ENCODE results near the gene PLXNA2.

Gene PLXNA2

DNA sequence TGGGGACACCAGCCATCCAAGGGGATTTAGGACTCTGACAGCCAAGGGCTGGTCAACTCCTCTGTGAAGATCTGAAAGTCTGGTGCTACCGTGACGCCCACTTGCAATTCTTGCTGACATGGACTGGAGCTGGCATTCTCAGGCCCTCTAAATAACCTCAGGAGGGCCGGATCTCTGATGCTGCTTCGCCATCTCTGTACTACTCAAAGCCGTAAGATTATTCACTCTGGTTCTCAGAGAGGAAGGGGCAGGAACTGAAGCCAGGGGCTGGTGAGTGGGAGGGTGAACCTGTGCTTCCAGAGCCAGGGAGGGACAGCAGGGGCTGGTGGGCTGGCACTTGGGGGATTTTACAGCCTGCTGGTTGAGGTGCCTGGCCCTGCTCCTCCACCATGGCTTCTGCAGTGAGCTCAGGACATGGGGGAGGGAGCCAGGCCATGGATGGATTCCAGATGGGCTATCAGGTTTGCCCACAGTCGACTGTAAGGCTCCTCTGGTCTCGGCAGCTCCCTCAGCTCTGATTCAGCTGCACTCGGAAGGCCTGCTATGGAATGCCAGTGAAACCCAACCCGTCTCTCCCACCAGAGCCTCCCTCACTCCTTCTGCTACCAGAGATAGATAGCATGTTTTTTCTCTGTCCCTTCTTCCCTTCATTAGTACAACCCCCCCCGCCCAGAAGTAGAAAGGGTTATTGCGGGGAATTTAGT is 84.5 kb downstream of the PLXNA2 start:
- no peak for DNase-seq (ENCODE audit: low spot score)

DNA sequence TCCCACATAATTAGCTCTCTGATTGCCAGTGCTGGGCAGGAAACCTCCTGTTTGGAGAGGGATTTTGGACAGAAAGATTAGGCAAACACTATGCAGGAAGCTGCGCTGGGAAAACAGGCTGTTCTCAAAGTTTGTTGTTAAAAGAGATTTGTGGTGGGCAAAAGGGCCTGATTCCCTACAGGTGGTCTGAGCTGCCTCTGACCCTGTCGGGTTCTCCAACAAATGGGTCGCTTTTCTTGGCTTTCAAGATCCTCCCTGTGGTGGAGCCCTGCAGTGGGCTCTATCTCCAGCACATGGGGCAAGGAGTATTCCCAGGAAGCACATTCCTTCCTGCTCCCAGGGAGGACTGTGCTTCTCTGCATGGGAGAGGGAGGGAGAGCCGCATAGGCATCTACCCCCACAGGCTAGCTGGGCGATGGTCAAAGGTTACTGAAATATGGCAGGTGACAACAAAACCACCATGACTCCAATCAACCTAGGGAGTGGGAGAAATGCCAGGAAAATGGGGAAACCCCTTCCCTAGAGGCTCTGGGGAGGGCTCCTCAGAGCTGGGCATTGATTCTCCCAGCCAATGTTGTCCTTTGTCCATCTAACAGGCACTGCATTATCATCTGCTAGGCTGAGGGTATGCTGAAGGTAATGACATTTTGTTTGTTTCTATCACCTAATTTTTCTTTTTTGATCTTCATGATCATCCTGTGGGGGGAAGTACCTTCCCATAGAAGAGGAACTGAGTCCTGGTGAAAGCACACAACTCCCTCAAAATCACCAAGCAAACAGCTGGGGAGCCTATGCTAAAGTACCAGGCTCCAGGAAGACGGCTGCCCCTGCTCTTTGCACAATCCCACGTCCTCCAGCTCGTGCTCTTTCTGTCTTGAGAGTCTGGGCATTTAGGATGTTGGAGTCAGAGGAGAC is 85.3 kb downstream of the PLXNA2 start:
- DNase-seq (ENCODE audit: low spot score), result no peak

DNA sequence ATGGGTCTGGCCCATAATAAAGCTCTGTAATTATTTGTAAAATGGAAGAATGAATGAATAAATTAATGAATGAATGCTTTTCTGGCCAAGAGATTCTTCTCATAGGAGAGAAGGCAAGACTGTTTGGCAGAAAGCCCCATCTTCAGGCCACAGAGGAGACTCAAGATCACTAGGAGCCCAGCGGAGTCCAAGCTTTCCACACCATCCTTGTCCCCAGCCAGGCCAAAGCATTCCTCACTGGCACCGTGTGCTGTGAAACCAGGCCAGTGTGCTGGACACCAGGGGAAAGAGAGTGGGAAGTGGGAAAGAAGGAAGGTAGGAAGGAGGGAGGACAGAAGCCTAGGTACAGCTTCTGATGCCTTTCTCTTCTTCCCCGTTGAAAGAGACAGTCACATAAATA is 86.4 kb downstream of the PLXNA2 start:
- no peak for DNase-seq (ENCODE audit: low spot score)

GRCh38 chr1:208156741-208157140 is 87.4 kb downstream of the PLXNA2 start:
- no peak for DNase-seq (ENCODE audit: low spot score)

DNA sequence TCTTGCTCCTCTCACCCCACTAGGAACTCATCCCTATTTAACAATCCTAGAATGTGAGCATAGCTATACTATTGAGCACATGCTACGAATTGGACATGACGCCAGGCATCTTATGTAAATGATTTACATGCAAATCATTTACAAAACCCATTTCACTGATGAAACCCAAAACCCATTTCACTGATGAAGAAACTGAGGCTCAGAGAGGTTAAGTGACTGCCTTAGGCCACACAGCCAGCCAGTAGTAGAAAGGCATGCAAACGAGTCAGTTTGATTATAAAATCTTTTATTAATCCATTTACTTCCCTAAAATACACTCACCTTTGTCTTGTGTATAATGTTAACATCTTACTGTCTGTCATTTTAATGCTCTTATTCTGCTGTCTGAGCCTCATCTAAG is 87.9 kb downstream of the PLXNA2 start:
- no peak for DNase-seq (ENCODE audit: low spot score)

DNA sequence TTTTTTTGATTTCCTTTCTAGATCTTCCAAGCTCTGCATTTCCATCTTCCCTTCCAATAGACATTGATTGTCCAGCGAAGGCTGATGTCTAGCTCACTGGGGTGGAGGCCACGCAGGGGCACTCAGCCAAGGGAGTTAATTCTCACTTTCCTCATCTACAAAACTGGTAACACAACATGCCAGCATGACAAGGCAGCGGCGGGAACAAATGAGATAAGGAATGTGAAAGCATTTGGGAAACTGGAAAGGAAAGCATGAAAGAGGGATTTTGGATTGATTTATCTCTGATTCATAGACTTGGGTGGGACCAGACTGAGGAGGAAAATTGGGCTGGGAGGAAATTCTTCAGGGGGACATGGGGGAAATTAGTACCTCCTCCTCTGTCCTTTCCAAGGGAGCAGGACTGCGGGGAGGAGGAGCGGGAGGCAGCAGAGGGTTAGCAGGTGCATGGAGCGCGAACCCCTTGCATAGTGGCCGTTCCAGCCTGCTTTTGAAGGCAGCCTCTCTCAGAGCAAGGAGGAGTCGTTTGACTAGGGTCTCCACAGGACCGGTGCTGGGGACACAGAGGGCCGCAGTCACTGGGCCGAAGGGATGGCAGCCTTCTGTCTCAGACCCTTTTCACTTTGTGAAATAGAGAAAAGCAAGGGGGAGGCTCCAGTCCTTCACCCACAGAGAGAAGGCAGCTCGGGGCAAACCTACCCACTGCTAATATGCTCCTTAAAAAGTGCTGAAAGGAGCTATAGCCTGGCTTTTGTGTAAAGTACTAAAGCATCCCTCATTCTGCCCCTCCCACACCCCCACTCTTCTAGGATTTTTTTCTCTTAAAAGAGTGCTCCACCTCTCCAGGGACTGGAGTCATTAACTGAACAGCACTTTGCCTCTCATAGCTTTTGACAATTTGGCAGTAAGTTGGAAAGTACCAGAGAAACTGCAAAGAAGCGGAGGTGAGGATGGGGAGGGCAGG is 89.2 kb downstream of the PLXNA2 start:
- no peak for DNase-seq (ENCODE audit: low spot score)

DNA sequence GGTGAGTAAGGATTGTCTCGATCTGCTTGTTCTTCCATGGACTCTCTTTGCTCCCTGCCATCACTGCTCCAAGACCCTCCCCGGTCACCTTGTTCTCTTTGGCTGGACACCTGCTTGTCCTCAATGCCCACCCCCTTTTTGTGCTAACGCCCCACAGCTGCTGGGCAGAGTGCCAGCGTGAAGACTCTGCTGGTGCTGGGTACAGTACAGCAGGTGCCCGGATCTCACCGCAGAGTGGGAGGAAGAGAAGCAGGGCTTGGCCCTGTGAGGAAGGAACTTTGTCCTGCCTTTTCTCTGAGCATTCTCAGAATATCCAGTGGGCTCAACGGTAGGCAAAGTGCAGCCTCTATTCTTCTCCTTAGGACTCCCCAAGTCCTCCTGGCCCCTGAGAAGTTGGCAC is 90.1 kb downstream of the PLXNA2 start:
- no peak for DNase-seq (ENCODE audit: low spot score)

DNA sequence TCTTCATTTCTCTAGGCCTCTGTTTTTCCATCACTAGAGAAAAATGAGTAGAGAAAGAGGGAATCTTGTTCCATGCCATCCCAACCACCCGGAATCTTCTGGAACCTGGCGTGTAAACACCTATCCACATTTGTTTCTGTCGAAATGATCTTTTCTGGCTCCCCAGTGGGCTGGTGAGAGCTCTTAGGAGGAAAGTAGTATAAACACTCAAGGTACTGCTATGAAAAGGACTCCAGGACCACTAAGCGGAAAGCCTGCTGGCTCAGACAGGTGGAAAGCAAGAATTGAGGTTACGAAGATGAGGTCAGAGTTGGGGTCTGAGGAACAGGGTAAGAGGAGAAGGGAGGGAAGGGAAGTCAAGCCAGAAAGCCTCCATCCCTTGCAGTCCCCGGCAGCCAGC is 90.8 kb downstream of the PLXNA2 start:
- DNase-seq (ENCODE audit: low spot score), result no peak

DNA sequence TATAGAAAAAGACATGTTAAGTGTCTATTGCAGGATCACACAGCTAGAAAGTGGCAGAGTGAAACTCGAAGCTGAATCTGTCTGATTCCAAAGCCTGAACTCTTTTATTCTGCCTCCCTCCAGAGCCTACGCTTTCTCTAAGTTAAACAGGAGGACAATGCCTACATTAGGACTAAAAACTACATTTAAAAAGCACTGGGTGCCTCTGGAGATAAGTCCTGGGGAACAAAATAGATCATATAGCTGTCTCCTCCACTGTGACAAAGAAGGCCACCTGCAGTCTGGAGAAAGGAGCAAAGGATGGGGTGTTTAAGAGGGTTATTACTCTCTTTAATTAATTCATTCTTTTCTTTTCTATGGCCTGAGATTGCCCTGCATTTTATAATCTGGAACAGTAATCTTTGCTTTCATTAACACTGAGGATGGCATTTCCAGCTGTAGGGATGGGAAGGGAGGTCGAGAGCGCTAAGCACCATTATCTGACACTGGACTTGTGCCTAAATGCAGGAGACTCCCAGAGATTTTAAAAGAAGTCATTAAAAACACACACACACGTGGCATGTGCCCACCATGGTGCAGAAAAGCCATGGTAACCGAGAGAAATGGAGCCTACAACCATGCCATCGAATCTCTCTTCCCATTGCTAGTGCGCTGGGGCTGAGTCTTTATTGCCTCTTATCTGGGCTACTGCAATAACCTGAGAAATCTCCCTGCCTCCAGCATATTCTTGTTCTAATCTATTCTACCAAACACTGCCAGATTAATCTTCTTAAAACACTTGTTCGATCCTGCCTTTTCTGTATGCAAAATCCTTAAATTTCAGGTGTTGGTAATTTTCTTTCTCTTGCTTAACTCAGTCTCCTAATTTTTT is 92.2 kb downstream of the PLXNA2 start:
- DNase-seq (ENCODE audit: low spot score), result no peak

- no peak for DNase-seq (ENCODE audit: low spot score)
Observed at GRCh38 chr1:208150833-208151458, 93.2 kb downstream of the PLXNA2 start.

- DNase-seq (ENCODE audit: low spot score), result no peak
Observed at GRCh38 chr1:208149776-208150514, 94.2 kb downstream of the PLXNA2 start.

DNA sequence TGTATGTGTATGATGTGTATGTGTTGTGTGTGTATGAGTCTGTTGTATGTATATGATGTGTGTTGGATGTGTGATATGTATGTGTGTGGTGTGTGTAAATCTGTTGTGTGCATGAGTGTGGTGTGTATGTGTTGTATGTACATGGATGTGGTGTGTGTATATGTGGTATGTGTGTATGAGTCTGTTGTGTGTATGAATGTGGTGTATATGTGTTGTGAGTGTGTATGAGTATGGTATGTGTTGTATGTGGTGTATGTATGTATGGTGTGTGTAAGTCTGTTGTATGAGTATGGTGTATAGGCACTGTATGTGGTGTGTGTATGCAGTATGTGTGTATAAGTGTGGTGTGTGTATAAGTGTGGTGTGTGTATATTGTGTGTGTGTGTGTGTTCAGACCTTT is 95.0 kb downstream of the PLXNA2 start:
- no peak for DNase-seq (ENCODE audit: low spot score)

DNA sequence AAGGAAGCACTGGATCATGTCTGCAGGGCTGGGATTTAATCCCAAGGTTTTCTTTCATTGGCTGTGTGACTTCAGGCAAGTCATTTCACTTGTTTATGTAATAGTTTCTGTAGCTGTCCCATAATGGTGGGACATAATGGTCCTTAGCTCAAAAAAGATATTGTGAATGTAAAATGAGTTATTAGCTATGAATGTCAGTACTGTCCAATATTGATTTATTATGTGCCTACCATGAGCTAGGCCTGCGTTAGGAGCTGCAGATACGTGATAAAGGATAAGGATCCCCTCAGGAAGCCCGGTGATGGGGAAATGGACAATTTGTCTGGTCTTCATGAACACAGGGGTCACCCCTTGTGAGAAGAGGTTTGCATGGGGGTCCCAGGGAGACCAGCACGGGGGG is 95.8 kb downstream of the PLXNA2 start:
- DNase-seq (ENCODE audit: low spot score), result no peak

- no peak for DNase-seq (ENCODE audit: low spot score)
Observed at GRCh38 chr1:208146650-208147049, 97.5 kb downstream of the PLXNA2 start.

DNA sequence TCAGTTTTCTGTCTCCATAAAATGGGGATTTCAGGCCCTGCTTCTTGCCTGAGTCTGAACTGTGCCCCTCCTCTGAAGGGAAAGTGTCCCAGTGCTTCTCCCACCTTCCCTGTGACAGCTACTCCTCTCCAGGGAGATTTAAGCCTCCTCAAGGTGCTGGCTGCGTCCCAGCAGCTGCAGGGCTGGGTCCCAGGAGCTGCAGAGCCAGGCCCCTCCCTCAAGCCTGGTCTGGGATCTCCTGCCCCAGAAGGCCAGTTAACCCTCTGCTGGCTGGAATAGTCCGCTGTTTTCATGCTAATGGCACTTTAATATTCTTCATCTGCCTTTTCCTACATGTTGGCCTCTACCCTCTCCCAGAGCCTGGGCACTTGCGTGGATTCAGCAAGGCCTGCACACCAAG is 99.0 kb downstream of the PLXNA2 start:
- no peak for DNase-seq (ENCODE audit: low spot score)

- no peak for DNase-seq (ENCODE audit: low spot score)
Observed at GRCh38 chr1:208142590-208143382, 101.4 kb downstream of the PLXNA2 start.

DNA sequence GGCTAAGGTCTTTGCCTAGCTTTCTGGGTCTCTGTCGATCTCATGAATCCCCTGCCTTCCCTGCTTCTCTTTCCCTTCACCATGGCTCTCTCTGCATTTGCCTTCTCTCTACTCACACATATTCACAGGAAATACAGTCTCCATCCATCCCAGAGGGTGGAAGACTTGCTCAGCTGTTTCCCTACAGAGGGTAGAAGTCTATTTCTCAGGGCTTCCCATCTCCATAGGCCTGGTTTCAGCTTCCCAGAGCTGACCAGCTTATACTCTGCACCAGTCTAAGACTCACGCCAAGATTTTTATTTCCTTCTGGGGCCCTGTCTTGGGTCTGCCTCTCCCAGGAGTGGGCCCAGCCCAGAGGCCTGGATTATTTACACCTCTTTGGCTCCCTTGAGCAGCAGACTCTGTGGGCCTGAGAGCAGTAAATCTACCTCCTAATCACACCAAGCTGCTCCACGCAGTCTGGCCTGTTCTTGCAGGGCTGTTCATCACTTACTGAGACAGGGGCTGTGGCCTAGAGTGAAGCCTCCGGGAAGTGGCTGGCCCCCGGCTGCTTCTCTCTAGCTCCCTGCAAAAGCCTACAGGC is 102.5 kb downstream of the PLXNA2 start:
- DNase-seq (ENCODE audit: low spot score), result no peak

DNA sequence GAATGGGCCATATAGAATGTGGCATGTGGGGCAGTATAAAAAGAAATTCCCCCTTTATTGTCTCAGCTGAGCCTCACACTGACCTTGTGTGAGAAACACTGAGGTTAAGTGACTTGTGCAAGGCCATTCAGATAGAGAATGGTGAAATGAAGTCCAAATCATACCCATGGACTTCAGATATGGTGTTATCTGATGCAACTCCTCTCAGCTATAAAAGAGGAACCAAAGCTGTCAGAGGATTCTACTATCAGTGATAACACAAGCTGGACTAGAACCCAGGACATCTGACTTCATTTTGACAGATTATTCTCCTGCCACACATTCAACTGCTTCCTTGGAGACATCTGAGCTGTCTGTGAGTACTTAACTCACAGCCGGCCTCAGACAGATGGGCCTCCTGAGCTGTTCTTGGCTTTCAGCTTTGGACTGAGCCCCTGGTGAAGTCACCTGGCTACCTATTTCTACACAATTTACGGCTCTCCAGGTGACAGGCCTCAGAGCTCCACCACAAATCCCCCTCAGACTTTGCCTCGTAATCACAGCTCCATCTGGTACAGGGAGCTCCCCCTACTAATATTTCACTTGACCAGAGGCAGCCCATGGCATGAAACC is 104.6 kb downstream of the PLXNA2 start:
- no peak for DNase-seq (ENCODE audit: low spot score)
